GM12874 (cell line): Measurements from ENCODE around the gene PHF11.

Source experiments
- CTCF ChIP-seq: IDR thresholded peaks from 2 replicates; pipeline ENCODE4 v1.5.1; 2011; ENCODE audit warnings: low read depth, mild to moderate bottlenecking, control low read depth, low read length, moderate library complexity; ENCODE audit not compliant: insufficient read depth

The PHF11 gene

GRCh38 chr13:49454388-49455006 is 41.3 kb upstream of the PHF11 start:
- no peak for TF ChIP-seq CTCF

- no peak for TF ChIP-seq CTCF
These were observed 40.8 kb upstream of the PHF11 start for GRCh38 chr13:49455007-49455398.

GRCh38 chr13:49456156-49456555 is 39.6 kb upstream of the PHF11 start:
- TF ChIP-seq CTCF = no peak

GRCh38 chr13:49457221-49457620 is 38.5 kb upstream of the PHF11 start:
- no peak for TF ChIP-seq CTCF

GRCh38 chr13:49459580-49459979 is 36.2 kb upstream of the PHF11 start:
- no peak for TF ChIP-seq CTCF

GRCh38 chr13:49464085-49464484 is 31.7 kb upstream of the PHF11 start:
- TF ChIP-seq CTCF = no peak

GRCh38 chr13:49464621-49465325 is 31.0 kb upstream of the PHF11 start:
- no peak for TF ChIP-seq CTCF
